Small intestine (tissue), 7 donors: Measurements from ENCODE around the gene VASP. TPM values are rescaled to one million over a fixed set of nuclear protein-coding genes. Genes with fewer than 3 reads are reported as not detected.
A peak's percentile ranks its signal among the peaks of the same experiment; 100 is the strongest.

Source experiments
- DNase-seq, 2 donors: peaks; one replicate each; pipeline versions ENCODE4 v3.0.0 to v3.0.0-alpha.2; 2013
- FAIRE-seq: peaks from 2 replicates; lab custom pipeline; 2012; peaks lifted over from hg19 to GRCh38; lab: Jason Lieb, UNC
- H3K27ac ChIP-seq, 3 donors: one replicate each; pipeline ENCODE4 v1.5.1; 2013; ENCODE audit warnings: low read length in 2 of 3, mild to moderate bottlenecking in 2 of 3, control low read depth in 1 of 3, inconsistent platforms in 1 of 3, low read depth in 1 of 3, moderate library complexity in 1 of 3
- H3K27me3 ChIP-seq, 3 donors: one replicate each; pipeline ENCODE4 v1.6.1; 2013; ENCODE audit warnings: low read length in 3 of 3, inconsistent platforms in 1 of 3; ENCODE audit not compliant: control insufficient read depth in 3 of 3, insufficient read depth in 3 of 3
- H3K36me3 ChIP-seq, 3 donors: one replicate each; pipeline ENCODE4 v1.6.1; 2013; ENCODE audit warnings: low read length in 3 of 3, inconsistent platforms in 1 of 3, low read depth in 1 of 3, mild to moderate bottlenecking in 1 of 3, moderate library complexity in 1 of 3; ENCODE audit not compliant: control insufficient read depth in 3 of 3, insufficient read depth in 2 of 3
- H3K4me1 ChIP-seq, 3 donors: one replicate each; pipeline ENCODE4 v1.6.1; 2013; ENCODE audit warnings: low read length in 2 of 3, inconsistent platforms in 1 of 3, low read depth in 1 of 3, mild to moderate bottlenecking in 1 of 3, moderate library complexity in 1 of 3; ENCODE audit not compliant: control insufficient read depth in 3 of 3, insufficient read depth in 2 of 3
- H3K4me3 ChIP-seq, 3 donors: one replicate each; pipeline ENCODE4 v1.5.1; 2013; ENCODE audit warnings: low read length in 3 of 3, control low read depth in 1 of 3, inconsistent platforms in 1 of 3, low read depth in 1 of 3, mild to moderate bottlenecking in 1 of 3, moderate library complexity in 1 of 3
- H3K9me3 ChIP-seq, 2 donors: one replicate each; pipeline ENCODE4 v1.6.1; 2013; ENCODE audit warnings: low read depth in 1 of 2, low read length in 1 of 2; ENCODE audit not compliant: control insufficient read depth in 2 of 2, insufficient read depth in 1 of 2
- WGBS, 3 donors: extraction: QIAGEN DNeasy Blood & Tissue Kit; methylation state at CpG; one replicate each; pipeline ENCODE4 v1.1.7; 2013; 5-methylcytosine and 5-hydroxymethylcytosine counted together
- polyA plus RNA-seq, 4 donors: library from polyadenylated mRNA; stranded (reverse) in 3 of 4; unstranded in 1 of 4; fragments of 200-250 nt in 3 of 4; fragments of 120-200 nt in 1 of 4; gene quantifications; one replicate each; pipeline versions ENCODE4 v1.2.1 to v1.2.3, GENCODE V29; 2013
- donor health status: healthy with polysubstance abuse.
- donor health status: control.
- donor health status: control.
- donor health status: Bipolar disorder and iron deficiency.
- donor health status: healthy.

The VASP gene
- polyA plus RNA-seq, 4 donors = 50.4 to 132 (median 111) TPM

DNA sequence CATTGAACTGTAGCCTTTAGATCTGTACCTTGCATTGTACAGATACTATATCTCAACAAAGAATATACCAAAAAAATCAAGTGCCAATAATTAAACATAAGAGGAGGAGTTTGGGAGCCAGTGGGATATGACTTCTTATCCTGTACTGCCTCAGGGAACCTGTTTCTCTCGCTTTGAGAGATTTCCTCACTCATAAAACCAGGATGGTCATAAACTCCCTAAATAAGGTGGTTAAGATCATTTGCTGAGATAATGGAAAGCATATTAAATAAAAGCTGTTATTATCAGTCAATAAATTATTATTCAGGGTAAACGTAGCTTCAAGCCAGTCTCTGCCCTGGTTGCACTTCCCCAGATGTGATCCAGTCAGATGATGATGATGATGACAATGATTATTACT lies 60.3 kb downstream of the VASP start:
- peak in 1 of 2 donors; percentile 27 for DNase-seq
- whole genome bisulfite sequencing, 3 donors = 22 to 56% (median 51%) methylated on average over 2 of the region's 2 CpGs
- no peaks in the 10 kb centered on the region for H3K27me3 ChIP-seq
- H3K27ac ChIP-seq = no peak overlapping the region
- H3K4me1 ChIP-seq = peaks cover 0 to 3% (median 1%) of the 10 kb centered on the region in 3 donors
- peaks cover 0 to 8% (median 0%) of the 10 kb centered on the region in 3 donors for H3K36me3 ChIP-seq
- H3K9me3 ChIP-seq = no peaks in the 10 kb centered on the region
- no peak overlapping the region for H3K4me3 ChIP-seq
- FAIRE-seq = no peak

DNA sequence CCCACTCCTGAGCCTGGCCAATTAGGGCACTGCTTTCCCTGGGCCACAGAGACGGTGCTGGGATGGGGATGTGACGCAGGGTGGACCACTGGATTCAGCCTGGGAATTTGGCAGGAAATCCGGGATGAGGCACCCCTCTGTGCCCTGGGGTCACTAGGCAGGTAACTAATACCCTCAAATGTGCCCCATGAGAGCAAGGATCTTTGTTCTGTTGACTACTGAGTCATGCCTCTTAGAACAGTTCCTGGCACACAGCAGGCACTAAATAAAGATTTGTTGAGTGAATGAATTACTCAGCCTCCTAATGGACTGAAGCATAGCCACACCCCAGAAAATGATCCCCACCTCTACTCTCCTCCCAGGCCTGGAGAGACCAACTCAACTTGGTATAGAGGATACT lies 61.5 kb downstream of the VASP start:
- Histone ChIP-seq H3K9me3 (no peaks in the 10 kb centered on the region), H3K4me1 (peaks cover 0 to 3% (median 1%) of the 10 kb centered on the region in 3 donors), H3K36me3 (peaks cover 0 to 13% (median 0%) of the 10 kb centered on the region in 3 donors), H3K27me3 (no peaks in the 10 kb centered on the region), H3K27ac (peak overlapping the region in 2 of 3 donors; percentile 50 to 71), H3K4me3 (no peak overlapping the region)
- WGBS, 3 donors = 70 to 75% (median 71%) methylated on average over 3 of the region's 3 CpGs
- DNase-seq = peak in 1 of 2 donors; percentile 78
- FAIRE-seq = no peak

DNA sequence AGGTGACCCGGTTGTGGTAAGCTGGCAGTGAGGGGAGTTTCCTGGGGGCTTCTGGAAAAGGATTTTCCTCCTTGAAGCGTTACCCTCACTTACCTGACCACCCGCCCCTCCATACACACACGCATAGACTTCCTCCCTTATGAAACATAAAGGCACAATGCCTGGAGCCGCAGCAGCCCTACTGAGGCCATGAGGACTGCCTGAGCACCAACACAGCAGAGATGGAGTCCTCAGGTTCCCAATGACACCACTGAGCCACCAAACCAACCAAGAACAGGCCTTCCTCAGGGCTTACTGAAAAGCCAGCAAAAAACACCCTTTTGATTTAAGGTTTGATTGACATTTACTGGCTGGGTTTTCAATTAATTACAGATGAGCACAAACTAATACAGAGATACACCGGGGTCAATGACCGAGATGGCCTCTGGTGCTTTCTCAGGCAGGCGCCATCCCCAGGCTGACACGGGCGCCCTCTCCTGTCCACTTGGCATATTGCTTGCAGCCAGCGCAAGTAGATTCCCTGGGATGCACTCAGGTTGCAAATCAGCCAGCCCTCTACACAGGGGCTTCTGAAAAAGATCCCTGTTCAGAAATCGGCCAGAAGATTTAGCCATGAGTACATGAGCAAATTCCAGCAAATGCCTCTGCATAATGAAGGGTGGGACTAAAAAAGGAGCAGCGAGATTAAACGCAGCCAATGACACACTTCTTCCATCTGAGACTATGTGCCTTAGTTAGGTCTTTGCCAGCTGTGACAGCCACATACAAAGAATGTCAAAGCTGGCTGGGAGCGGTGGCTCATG lies 62.5 kb downstream of the VASP start:
- FAIRE-seq = no peak

DNA sequence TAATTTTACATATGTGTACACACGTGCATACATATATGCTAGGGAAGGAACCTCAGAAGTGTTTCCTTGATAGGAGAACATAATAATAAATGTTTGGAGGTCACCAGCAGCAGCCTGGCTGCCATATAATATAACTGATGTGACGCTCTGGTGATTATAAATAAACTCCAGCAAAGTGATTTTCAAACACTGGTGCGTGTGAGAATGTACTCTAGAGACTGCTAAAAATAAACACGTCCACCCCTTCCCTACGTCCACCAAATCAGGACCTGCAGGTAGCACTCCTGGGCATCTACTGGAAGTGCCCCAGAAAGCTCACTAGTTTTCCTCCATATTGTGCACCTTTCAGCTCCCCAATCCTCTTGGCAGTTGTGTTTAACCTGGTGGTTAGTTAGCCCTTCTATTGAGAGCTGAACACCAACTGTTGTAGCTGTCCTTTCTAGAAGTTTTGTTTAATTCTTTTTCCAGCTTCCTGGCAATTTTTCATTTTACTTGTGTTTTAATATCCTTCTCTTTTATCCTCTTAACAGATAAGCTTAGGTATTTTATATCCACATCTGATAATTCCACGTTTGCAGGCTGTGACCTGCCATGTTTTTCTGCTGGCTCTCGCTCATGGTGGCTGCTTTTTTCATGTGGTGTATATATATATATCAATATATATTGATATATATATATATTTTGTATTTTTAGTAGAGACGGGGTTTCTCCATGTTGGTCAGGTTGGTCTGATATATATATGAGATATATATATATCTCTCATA lies 64.4 kb downstream of the VASP start:
- Histone ChIP-seq H3K27me3 (no peaks in the 10 kb centered on the region), H3K4me3 (no peak overlapping the region), H3K4me1 (peaks cover 0 to 4% (median 3%) of the 10 kb centered on the region in 3 donors), H3K9me3 (no peaks in the 10 kb centered on the region), H3K36me3 (peaks cover 0 to 19% (median 0%) of the 10 kb centered on the region in 3 donors), H3K27ac (no peak overlapping the region)
- DNase-seq (no peak), FAIRE-seq (no peak)
- 84 to 88% (median 86%) methylated on average over 8 of the region's 8 CpGs for WGBS, 3 donors

More for the DNA sequence above, 62.5 kb downstream of the VASP start:
- Histone ChIP-seq H3K27ac (peak overlapping the region in 1 of 3 donors; percentile 27), H3K4me1 (peaks cover 0 to 1% (median 0%) of the 10 kb centered on the region in 3 donors), H3K4me3 (no peak overlapping the region), H3K9me3 (no peaks in the 10 kb centered on the region), H3K27me3 (no peaks in the 10 kb centered on the region), H3K36me3 (peaks cover 0 to 18% (median 0%) of the 10 kb centered on the region in 3 donors)
- 70 to 83% (median 76%) methylated on average over 15 of the region's 15 CpGs for WGBS, 3 donors
- DNase-seq = peak; percentile 51 to 59

DNA sequence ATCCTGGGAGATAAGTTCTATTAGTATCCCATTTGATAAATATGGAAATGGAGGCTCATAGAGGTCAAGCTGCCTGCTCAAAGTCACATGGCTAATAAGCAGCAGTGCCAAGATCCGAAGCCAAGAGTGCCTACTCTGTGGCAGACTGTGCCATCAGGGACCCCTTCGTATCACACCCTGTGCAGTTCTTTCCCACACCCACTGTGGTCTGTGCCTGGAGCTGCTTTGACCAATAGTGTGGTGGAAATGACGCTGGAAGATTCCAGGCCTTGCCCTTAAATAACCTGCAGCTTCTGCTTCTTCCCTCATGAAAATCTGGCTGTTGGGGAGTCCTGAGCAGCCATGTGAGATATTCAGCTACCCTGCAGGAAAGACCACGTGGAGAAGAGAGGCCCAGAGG lies 67.2 kb downstream of the VASP start:
- Histone ChIP-seq H3K27ac (peak overlapping the region in 1 of 3 donors; percentile 45), H3K4me1 (peaks cover 0 to 16% (median 3%) of the 10 kb centered on the region in 3 donors)
- 73 to 90% (median 85%) methylated on average over 4 of the region's 4 CpGs for WGBS, 3 donors

GRCh38 chr19:45575216-45575615 lies 67.9 kb downstream of the VASP start:
- H3K27me3 ChIP-seq = no peaks in the 10 kb centered on the region
- DNase-seq = no peak
- no peaks in the 10 kb centered on the region for H3K9me3 ChIP-seq
- peaks cover 0 to 11% (median 0%) of the 10 kb centered on the region in 3 donors for H3K36me3 ChIP-seq
- FAIRE-seq = no peak
- no peak overlapping the region for H3K4me3 ChIP-seq
- WGBS, 3 donors = 80 to 85% (median 82%) methylated on average over 5 of the region's 5 CpGs
- peak overlapping the region in 1 of 3 donors; percentile 61 for H3K27ac ChIP-seq
- peaks cover 0 to 16% (median 1%) of the 10 kb centered on the region in 3 donors for H3K4me1 ChIP-seq

More for the DNA sequence above, 67.2 kb downstream of the VASP start:
- H3K9me3 ChIP-seq = no peaks in the 10 kb centered on the region
- FAIRE-seq = no peak
- H3K36me3 ChIP-seq = peaks cover 0 to 14% (median 0%) of the 10 kb centered on the region in 3 donors
- no peak for DNase-seq
- H3K4me3 ChIP-seq = no peak overlapping the region
- no peaks in the 10 kb centered on the region for H3K27me3 ChIP-seq

Other genes with a start within 250 kb of the VASP start
- 10 to 100 TPM in 2 of 4 donors, 1 to 10 TPM in 1, under 1 TPM in 1; 0.09 to 30.5 (median 14.4) TPM for gene CKM, start 184.6 kb upstream of the VASP start, polyA plus RNA-seq
- under 1 TPM in 1 of 4 donors, not detected in 3; 0.06 TPM for gene KLC3, start 166.7 kb upstream of the VASP start, polyA plus RNA-seq
- 10 to 100 TPM in 2 of 4 donors, 1 to 10 TPM in 2; 3.4 to 20.3 (median 7.9) TPM for gene ERCC2, start 136.9 kb upstream of the VASP start, polyA plus RNA-seq
- 10 to 100 TPM; 12.7 to 30.5 (median 21.3) TPM for gene PPP1R13L, start 102.4 kb upstream of the VASP start, polyA plus RNA-seq
- 1 to 10 TPM in 2 of 4 donors, under 1 TPM in 2; 0.27 to 4.1 (median 1.9) TPM for gene POLR1G, start 100.8 kb upstream of the VASP start, polyA plus RNA-seq
- gene ERCC1, start 83.6 kb upstream of the VASP start, polyA plus RNA-seq = 10 to 100 TPM; 30.3 to 55.0 (median 37.5) TPM
- 10 to 100 TPM in 2 of 4 donors, 1 to 10 TPM in 1, under 1 TPM in 1; 0.89 to 82.1 (median 10.6) TPM for gene FOSB, start 39.5 kb upstream of the VASP start, polyA plus RNA-seq
- gene RTN2, start 10.4 kb upstream of the VASP start, polyA plus RNA-seq = 1 to 10 TPM; 1.6 to 9.1 (median 2.7) TPM
- 1 to 10 TPM in 3 of 4 donors, under 1 TPM in 1; 0.65 to 1.9 (median 1.5) TPM for gene PPM1N, start 9.0 kb upstream of the VASP start, polyA plus RNA-seq
- gene OPA3, start 77.3 kb downstream of the VASP start, polyA plus RNA-seq = 1 to 10 TPM; 4.5 to 9.4 (median 6.4) TPM
- gene GPR4, start 94.7 kb downstream of the VASP start, polyA plus RNA-seq = 1 to 10 TPM in 1 of 4 donors, under 1 TPM in 3; 0.22 to 3.8 (median 0.51) TPM
- 10 to 100 TPM; 18.9 to 39.9 (median 20.8) TPM for gene EML2, start 131.9 kb downstream of the VASP start, polyA plus RNA-seq
- 1 to 10 TPM in 2 of 4 donors, under 1 TPM in 2; 0.67 to 9.1 (median 0.97) TPM for gene GIPR, start 160.7 kb downstream of the VASP start, polyA plus RNA-seq
- 100 to 1,000 TPM; 209 to 422 (median 250) TPM for gene SNRPD2, start 184.5 kb downstream of the VASP start, polyA plus RNA-seq
- 1 to 10 TPM; 4.1 to 8.7 (median 5.5) TPM for gene QPCTL, start 185.2 kb downstream of the VASP start, polyA plus RNA-seq
- 10 to 100 TPM in 1 of 4 donors, 1 to 10 TPM in 3; 5.4 to 16.6 (median 9.3) TPM for gene FBXO46, start 223.4 kb downstream of the VASP start, polyA plus RNA-seq
- not detected for gene MEIOSIN, start 226.0 kb downstream of the VASP start, polyA plus RNA-seq